ENCODE data around the gene SYNGR4.

SYNGR4 gene

GRCh38 chr19:48341515-48342413 is 22.4 kb upstream of the SYNGR4 start:
- DNase-seq, result no peak

GRCh38 chr19:48342414-48342738 is 21.8 kb upstream of the SYNGR4 start:
- no peak for DNase-seq

GRCh38 chr19:48342841-48343540 is 21.2 kb upstream of the SYNGR4 start:
- no peak for DNase-seq

GRCh38 chr19:48344892-48345291 is 19.3 kb upstream of the SYNGR4 start:
- DNase-seq, result no peak

- DNase-seq, result no peak
Measured at GRCh38 chr19:48346191-48346590, 18.0 kb upstream of the SYNGR4 start.

GRCh38 chr19:48348045-48348444 is 16.1 kb upstream of the SYNGR4 start:
- no peak for DNase-seq

- DNase-seq, result no peak
Measured at GRCh38 chr19:48348737-48349136, 15.4 kb upstream of the SYNGR4 start.

- no peak for DNase-seq
Measured at GRCh38 chr19:48350856-48351255, 13.3 kb upstream of the SYNGR4 start.

GRCh38 chr19:48351341-48351752 is 12.8 kb upstream of the SYNGR4 start:
- peak; percentile 70 for DNase-seq

GRCh38 chr19:48353677-48354076 is 10.5 kb upstream of the SYNGR4 start:
- DNase-seq, result no peak

GRCh38 chr19:48354332-48354992 is 9.7 kb upstream of the SYNGR4 start:
- no peak for DNase-seq

- DNase-seq, result no peak
Measured at GRCh38 chr19:48355365-48355954, 8.7 kb upstream of the SYNGR4 start.

- no peak for DNase-seq
Measured at GRCh38 chr19:48359123-48359522, 5.0 kb upstream of the SYNGR4 start.

- no peak for DNase-seq
Measured at GRCh38 chr19:48361912-48362311, 2.3 kb upstream of the SYNGR4 start.

- peak; percentile 93 for DNase-seq
Measured at GRCh38 chr19:48362716-48363499, 1.3 kb upstream of the SYNGR4 start.

- no peak for DNase-seq
Measured at GRCh38 chr19:48363500-48363809, 712 bp upstream of the SYNGR4 start.

GRCh38 chr19:48364598-48365348 is 606 bp downstream of the SYNGR4 start:
- no peak for DNase-seq

GRCh38 chr19:48365602-48366001 is 1.4 kb downstream of the SYNGR4 start:
- DNase-seq, result no peak

- no peak for DNase-seq
Measured at GRCh38 chr19:48367855-48368254, 3.7 kb downstream of the SYNGR4 start.

- peak; percentile 39 for DNase-seq
Measured at GRCh38 chr19:48368936-48369335, 4.8 kb downstream of the SYNGR4 start.

- DNase-seq, result no peak
Measured at GRCh38 chr19:48370955-48371354, 6.8 kb downstream of the SYNGR4 start.

- no peak for DNase-seq
Measured at GRCh38 chr19:48371367-48371766, 7.2 kb downstream of the SYNGR4 start.

All from retina (tissue), 1 donor.